Liver (tissue), 3 donors: Measurements from ENCODE around the gene ADRA2A.

ENCODE experiments used
- CTCF ChIP-seq: fragments of 150-350 bp; IDR thresholded peaks from 2 replicates; pipeline ENCODE4 v1.5.1; 2017; ENCODE audit warnings: improper control_type of control experiment, low read depth, low read length; ENCODE audit not compliant: missing input control
- RAD21 ChIP-seq, 2 donors: IDR thresholded peaks; 2 replicates each; pipeline ENCODE4 v1.6.1; 2016; ENCODE audit warnings: antibody characterized with exemption in 2 of 2, mild to moderate bottlenecking in 2 of 2
- TAF1 ChIP-seq: conservative IDR thresholded peaks from 2 replicates; pipeline ENCODE4 v1.6.1; 2016; ENCODE audit warnings: antibody characterized with exemption, mild to moderate bottlenecking
- donor health status: healthy.
- donor health status: healthy.

GRCh38 chr10:111077479-111077784, 603 bp downstream of the ADRA2A start:
- TF ChIP-seq CTCF: no peak
- TF ChIP-seq TAF1: no peak
- no peak for TF ChIP-seq RAD21 (IDR thresholded peaks at IDR 0.05)
